NCI-H510A (cell line): ENCODE measurements around the gene TRIP12.
"Not testable (repeated sequence)": the region's sequence is repeated elsewhere in the genome, so short reads cannot be mapped to it uniquely, and the experiment has no call there.

Experiments
- DNase-seq: peaks from one replicate; lab custom pipeline; 2025; lab: John Stamatoyannopoulos, UW

The TRIP12 gene

GRCh38 chr2:229831805-229832509 is 89.9 kb downstream of the TRIP12 start:
- no peak for DNase-seq

- no peak for DNase-seq
Measured at GRCh38 chr2:229825476-229825875, 96.3 kb downstream of the TRIP12 start.

DNA sequence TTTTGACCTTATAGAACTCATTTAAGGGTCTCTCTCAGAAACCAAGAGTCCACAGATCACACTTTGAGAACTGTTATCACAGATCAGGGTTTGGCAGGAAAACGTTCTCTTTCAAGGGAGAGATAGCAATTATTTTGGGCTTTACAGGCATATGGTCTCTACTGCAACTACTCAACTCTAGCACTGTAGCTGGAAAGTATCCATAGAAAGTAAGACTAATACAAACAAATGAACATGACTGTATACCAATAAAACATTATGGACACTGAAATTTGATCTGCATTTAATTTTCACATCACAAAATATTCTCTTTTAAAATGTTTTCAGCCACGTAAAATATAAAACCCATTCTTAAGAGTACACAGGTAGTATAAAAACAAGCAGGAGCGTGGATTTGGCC is 100.5 kb downstream of the TRIP12 start:
- no peak for DNase-seq

DNA sequence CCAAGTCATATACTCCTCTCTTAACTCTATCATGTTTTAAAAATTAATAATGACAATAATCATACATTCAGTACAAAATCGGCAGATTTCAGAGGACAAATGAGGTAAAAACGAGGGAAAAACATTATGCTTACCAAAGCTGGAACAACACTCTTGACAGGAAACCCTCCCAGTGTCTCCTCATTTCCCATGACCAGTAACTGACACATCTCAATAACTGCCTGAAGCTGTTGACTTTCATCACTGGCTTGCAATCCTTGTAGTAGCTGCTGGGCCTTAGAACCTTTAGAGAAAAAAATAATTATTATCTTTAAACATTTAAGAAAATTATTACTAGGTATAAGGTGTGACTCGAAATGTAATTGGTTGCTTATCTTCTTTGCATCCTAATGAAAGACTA is 103.6 kb downstream of the TRIP12 start:
- DNase-seq, result no peak

DNA sequence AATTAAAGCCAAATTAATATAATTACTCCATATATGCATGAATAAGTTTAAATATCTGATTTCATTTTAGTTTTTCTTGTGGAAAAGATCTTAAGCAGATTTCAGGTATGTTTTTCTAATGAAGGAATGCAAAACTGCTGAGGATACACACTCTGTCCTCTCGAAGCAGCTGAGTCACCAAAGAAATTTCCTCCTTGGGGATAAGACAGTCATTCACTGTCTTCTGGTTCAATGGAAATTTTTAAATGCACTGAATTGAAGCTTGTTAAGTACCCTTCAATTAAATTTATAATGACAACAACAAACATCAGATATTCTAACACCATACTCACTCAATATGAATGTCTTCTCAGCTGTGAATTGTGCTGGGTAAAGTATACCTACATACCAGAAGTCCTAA is 106.0 kb downstream of the TRIP12 start:
- no peak for DNase-seq

DNA sequence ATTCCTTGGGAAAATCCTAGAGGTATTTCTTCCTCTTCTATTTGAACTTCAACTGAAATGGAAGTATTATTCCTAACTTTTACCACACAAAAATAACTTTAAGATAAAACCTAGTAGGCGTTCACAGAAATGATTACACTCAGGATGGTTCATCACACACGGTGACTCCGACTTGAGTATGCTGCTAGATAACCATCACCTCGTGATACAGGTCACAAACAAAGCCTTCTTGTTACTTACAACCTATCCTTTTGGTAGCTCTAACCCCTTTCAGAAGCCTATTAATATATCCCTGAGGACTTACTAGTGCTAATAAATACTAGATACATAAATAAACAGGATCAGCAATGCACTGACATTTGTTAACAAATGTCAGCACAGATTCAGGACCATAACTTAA is 106.5 kb downstream of the TRIP12 start:
- DNase-seq, result no peak

- DNase-seq, result no peak
Measured at GRCh38 chr2:229810786-229811185, 111.0 kb downstream of the TRIP12 start.

GRCh38 chr2:229805559-229805958 is 116.2 kb downstream of the TRIP12 start:
- DNase-seq, result no peak

- no peak for DNase-seq
Measured at GRCh38 chr2:229802785-229803184, 119.0 kb downstream of the TRIP12 start.

DNA sequence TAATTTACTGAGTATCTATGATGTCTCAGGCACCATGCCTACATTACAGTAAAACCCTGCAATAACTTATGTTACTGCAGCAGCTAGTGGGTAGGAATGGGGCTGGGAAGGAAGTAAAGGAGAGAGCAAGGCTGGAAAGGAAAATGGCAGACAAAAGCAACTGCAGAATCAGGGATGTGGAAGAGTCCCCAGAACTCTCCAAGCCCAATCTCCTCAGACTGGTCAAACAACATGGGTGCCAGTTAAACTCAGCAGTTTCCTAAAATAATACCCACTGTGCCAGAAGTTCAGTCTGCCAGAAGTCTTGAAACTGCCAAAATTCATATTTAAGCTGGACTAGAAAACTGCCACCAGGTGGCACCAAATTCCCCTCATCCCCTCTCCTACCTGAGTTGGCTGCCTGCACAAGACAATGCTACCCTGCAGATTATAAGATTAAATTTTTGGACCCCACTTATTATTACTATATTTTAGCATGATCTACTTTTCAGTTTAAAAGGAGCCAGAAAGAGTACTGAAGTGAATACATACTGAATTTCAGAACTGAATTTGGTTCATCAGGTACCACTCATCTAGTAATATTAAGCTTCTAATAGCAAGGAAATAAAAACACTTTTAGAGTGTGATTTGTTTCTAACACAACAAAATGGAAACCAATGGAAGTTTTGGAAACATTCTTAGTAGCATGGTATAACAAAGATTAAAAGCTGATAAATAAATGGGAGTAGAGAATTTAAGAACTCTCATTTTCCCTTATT is 120.6 kb downstream of the TRIP12 start:
- peak; percentile 28 for DNase-seq

GRCh38 chr2:229798446-229799155 is 123.2 kb downstream of the TRIP12 start:
- DNase-seq, result no peak

DNA sequence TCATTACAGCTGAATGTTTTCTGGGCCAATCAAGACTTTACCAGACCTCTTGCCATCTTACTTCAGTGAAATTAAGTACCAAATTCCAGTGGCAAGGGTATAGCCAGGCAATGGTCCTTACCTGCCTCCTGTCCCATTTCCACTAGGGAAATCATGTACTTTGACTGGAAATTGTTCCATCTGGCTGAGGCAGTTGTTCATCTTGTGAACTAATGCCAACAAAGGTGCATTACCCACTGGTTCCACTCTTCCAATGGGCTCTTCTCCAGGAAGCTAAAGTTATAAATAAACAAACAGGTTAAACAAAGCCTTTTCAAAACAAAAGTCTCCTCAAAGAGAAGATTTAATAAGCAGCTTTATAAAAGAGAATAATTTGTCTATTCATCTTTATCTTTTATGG is 126.8 kb downstream of the TRIP12 start:
- DNase-seq, result no peak

- no peak for DNase-seq
Measured at GRCh38 chr2:229794636-229795035, 127.2 kb downstream of the TRIP12 start.

DNA sequence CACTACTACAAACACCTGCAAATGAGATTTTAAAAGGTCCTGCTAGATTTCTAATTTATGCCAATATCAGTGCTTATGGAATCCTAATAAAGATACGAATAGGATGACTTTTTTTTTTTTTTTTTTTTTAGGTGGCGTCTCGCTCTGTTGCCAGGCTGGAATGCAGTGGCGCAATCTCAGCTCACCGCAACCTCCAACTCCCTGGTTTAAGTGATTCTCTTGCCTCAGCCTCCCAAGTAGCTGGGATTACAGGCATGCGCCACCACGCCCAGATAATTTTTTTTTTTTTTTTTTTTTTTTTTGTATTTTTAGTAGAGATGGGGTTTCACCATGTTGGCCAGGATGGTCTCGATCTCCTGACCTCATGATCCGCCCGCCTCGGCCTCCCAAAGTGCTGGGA is 135.5 kb downstream of the TRIP12 start:
- DNase-seq, result not testable (repeated sequence)

DNA sequence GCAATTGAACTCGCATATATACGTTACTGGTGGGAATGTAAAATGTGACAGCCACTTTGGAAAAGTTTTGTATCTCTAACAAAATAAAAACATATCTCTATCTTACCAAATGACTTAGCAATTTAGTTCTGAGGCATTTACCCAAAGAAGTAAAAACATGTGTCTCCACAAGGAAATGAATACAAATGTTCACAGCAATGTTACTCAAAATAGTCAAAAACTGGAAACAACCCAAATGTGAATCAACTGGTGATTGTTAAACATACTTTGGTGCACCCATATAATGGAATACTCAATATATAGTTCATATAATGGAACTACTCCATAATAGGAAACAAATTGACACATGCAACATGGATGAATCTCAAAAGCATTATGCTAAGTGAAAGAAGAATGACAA is 137.0 kb downstream of the TRIP12 start:
- no peak for DNase-seq

GRCh38 chr2:229783108-229783721 is 138.6 kb downstream of the TRIP12 start:
- DNase-seq, result no peak

DNA sequence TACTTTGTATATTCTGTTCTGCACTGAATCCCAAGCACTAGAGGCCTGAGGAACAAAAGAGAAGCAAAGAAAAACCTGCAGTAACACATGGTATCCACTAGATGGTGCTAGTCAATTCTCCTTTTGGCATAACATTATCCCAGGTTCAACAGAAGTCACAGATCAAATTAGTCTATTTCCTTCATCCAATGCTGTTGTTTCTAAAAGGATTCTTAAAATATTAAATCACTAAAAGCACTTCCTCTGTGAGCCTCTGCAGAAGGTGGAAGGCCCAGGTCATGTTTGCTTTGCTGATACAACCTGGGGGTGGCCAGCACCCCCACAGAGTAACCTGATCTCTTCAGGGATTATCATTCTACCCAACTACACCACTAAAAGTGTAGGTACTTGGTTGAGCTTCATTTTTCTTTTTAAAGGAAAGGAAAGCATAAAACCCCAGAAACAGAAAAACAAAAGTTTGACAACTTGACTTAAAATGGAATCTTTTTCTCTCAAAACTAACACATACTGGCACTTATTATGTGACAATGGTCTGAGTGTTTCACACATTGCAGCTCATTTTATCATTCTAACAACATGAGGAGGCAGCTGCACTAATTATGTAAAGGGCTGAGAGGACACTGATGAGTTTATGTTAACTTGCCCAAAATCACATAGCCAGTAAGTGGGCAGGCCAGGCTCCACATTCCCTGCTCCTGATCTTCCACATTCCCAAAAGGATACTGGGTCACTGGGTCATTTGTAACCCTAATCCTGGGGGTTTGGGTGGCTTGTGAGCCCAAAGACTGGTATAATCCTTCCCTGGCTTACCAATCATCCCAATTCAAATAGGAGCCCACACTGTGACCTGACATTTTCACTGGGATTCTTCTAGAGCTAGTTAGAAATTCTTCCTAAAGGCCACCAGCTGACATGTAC is 140.7 kb downstream of the TRIP12 start:
- DNase-seq, result no peak

GRCh38 chr2:229779650-229780049 is 142.2 kb downstream of the TRIP12 start:
- no peak for DNase-seq

DNA sequence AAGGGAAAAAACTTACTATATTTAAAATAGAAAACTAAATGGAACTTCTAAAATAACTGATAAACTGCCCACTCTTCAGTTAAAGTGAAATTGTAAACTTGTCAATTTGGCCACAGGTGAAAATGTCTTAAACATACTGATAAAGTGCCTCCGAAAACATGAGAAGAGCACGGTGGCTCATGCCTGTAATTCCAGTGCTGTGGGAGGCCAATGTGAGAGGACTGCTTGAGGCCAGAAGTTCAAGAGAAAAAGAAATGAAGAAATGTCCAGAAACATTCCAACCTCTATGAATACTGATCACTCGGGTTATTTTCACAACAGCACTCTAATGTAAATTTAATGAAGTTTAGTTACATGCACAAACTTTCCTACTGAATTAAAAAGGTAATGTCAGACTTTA is 144.1 kb downstream of the TRIP12 start:
- no peak for DNase-seq

- no peak for DNase-seq
Measured at GRCh38 chr2:229775614-229776313, 146.0 kb downstream of the TRIP12 start.

DNA sequence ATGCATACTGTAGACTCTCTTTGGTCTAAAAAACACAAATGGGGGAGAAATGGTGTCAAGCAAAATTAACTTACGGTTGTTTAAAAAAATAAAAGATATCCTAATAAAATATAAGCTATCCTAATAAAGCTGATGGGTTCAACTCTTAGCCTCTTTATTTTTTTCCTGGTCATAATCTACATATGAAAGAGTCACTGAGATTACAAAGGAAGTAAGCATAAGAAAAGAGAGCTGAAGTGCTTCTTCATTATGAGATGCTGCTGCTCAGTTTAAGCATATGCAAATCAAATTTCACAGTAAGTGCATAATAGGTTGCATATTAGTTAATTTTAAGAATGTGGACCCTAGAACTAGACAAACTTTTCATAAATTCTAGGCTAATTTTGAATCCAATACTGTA is 147.6 kb downstream of the TRIP12 start:
- DNase-seq, result no peak
